ENCODE results near the gene LRRFIP1.

LRRFIP1 gene

DNA sequence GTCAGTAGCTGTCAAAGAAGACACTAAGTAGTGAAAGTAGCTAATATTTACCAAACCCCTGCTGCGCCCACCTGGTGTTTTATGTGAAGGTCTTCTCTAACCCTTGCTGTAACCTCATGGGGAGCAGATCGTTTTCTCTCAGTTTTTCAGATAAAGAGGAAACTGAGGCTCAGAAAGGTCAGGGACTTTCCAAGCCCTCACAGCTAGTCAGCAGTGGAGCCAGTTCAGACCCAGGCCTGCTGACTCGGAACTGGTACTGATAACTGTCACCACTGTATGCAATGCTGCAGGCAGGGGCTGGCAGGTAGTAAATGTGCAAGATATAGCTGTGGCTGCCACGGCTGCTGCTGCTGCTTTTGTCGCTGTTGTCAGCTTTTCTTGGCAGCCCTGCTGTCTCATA lies 69.1 kb downstream of the LRRFIP1 start:
- TF ChIP-seq, protein P1, sequence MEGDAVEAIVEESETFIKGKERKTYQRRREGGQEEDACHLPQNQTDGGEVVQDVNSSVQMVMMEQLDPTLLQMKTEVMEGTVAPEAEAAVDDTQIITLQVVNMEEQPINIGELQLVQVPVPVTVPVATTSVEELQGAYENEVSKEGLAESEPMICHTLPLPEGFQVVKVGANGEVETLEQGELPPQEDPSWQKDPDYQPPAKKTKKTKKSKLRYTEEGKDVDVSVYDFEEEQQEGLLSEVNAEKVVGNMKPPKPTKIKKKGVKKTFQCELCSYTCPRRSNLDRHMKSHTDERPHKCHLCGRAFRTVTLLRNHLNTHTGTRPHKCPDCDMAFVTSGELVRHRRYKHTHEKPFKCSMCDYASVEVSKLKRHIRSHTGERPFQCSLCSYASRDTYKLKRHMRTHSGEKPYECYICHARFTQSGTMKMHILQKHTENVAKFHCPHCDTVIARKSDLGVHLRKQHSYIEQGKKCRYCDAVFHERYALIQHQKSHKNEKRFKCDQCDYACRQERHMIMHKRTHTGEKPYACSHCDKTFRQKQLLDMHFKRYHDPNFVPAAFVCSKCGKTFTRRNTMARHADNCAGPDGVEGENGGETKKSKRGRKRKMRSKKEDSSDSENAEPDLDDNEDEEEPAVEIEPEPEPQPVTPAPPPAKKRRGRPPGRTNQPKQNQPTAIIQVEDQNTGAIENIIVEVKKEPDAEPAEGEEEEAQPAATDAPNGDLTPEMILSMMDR (IDR thresholded peaks at IDR 0.05; ENCODE audit: low read depth, low read length, poor library complexity, severe bottlenecking): no peak
- TF ChIP-seq EZH2phosphoT487 (IDR thresholded peaks at IDR 0.05; ENCODE audit: borderline replicate concordance, low read length): no peak
- Histone ChIP-seq H3K4me2 (ENCODE audit: low read length) (peak overlapping the region; percentile 100), H3K4me1 (ENCODE audit: control insufficient read depth, low read length) (peaks cover 76% of the 10 kb centered on the region), H3K9me3 (ENCODE audit: control insufficient read depth, insufficient read depth, low read length) (no peaks in the 10 kb centered on the region), H3K27ac (ENCODE audit: low read depth, low read length) (peak overlapping the region; percentile 96), H3K9me2 (replicated peaks; ENCODE audit: control insufficient read depth, low read length) (no peaks in the 10 kb centered on the region), H4K20me1 (ENCODE audit: control insufficient read depth, insufficient read depth, low read depth, low read length) (peaks cover 29% of the 10 kb centered on the region), H3K36me3 (ENCODE audit: control insufficient read depth, low read length) (peaks cover 51% of the 10 kb centered on the region), H3F3A (ENCODE audit: control insufficient read depth, insufficient read depth) (peaks cover 18% of the 10 kb centered on the region), H3K27me3 (ENCODE audit: control insufficient read depth, low read length) (no peaks in the 10 kb centered on the region), H3K4me3 (ENCODE audit: low read length) (peak overlapping the region; percentile 89), H3K79me2 (ENCODE audit: control insufficient read depth, low read length) (peaks cover 94% of the 10 kb centered on the region)

DNA sequence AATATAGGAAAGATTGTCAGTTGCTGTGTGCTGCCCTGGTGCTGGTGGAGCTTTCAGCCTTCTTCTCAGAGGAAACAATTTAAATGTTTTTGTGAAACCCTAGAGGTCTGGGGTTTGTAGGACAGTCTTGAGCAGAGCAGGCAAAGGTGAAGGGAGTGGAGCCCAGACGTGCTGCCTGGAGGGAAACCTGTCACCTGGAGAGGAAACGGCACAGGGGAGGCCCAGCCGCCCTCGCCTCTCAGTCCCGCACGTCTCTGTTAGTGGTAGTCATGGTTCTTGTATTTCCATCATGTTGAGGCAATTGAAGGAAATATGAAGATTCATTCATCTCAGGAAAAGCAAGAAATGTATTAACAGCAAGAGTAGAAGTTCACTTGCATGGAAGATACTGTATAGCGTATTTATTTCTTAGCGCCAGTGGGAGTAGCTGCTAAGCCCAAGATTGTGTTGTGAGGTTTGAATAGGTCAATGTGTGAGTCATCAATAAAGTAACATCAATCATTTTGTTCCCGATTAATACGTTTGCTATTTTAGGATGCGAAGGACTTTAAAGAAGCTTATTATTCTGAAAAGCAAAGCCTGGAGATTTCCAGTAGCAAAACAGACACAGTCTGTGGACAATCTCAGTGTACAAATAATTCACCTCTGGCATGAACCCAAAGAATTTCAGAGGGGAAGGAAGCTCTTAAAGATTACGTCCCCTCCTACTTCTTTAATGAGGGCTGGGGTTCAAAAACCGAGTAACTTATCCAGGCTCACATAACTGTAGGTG lies 70.4 kb downstream of the LRRFIP1 start:
- Histone ChIP-seq H3K27me3 (ENCODE audit: control insufficient read depth, low read length) (no peaks in the 10 kb centered on the region), H3K36me3 (ENCODE audit: control insufficient read depth, low read length) (peaks cover 48% of the 10 kb centered on the region), H3K27ac (ENCODE audit: low read depth, low read length) (peak overlapping the region; percentile 4), H3K9me2 (replicated peaks; ENCODE audit: control insufficient read depth, low read length) (no peaks in the 10 kb centered on the region), H4K20me1 (ENCODE audit: control insufficient read depth, insufficient read depth, low read depth, low read length) (peaks cover 40% of the 10 kb centered on the region), H3K9me3 (ENCODE audit: control insufficient read depth, insufficient read depth, low read length) (no peaks in the 10 kb centered on the region), H3K4me3 (ENCODE audit: low read length) (peak overlapping the region; percentile 89), H3K4me2 (ENCODE audit: low read length) (peak overlapping the region; percentile 100), H3K4me1 (ENCODE audit: control insufficient read depth, low read length) (peaks cover 89% of the 10 kb centered on the region), H3F3A (ENCODE audit: control insufficient read depth, insufficient read depth) (peaks cover 18% of the 10 kb centered on the region), H3K79me2 (ENCODE audit: control insufficient read depth, low read length) (peaks cover 100% of the 10 kb centered on the region)
- TF ChIP-seq, protein P1 (IDR thresholded peaks at IDR 0.05; ENCODE audit: low read depth, low read length, poor library complexity, severe bottlenecking): no peak
- TF ChIP-seq EZH2phosphoT487 (IDR thresholded peaks at IDR 0.05; ENCODE audit: borderline replicate concordance, low read length): no peak

DNA sequence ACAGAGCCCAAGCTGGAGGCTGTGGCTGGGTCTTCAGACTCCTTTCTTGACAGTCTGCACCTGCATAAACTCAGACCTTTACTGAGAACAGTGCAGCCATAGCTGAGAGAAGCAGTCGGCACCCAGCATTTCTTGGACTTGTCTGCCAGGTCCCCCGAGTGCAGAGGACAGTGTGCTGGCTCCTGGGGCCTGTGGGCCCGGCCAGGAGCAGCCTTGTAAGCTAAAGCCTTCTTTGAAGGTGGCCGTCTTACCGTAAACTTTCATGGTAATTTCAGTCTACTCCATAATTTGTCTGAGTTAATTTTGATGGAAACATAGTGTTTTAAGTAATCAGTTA lies 70.9 kb downstream of the LRRFIP1 start:
- Histone ChIP-seq H4K20me1 (ENCODE audit: control insufficient read depth, insufficient read depth, low read depth, low read length) (peaks cover 43% of the 10 kb centered on the region), H3K27me3 (ENCODE audit: control insufficient read depth, low read length) (no peaks in the 10 kb centered on the region), H3K4me1 (ENCODE audit: control insufficient read depth, low read length) (peaks cover 95% of the 10 kb centered on the region), H3K79me2 (ENCODE audit: control insufficient read depth, low read length) (peaks cover 100% of the 10 kb centered on the region), H3K4me2 (ENCODE audit: low read length) (peak overlapping the region; percentile 100), H3F3A (ENCODE audit: control insufficient read depth, insufficient read depth) (peaks cover 18% of the 10 kb centered on the region), H3K9me2 (replicated peaks; ENCODE audit: control insufficient read depth, low read length) (no peaks in the 10 kb centered on the region), H3K4me3 (ENCODE audit: low read length) (no peak overlapping the region), H3K36me3 (ENCODE audit: control insufficient read depth, low read length) (peaks cover 47% of the 10 kb centered on the region), H3K27ac (ENCODE audit: low read depth, low read length) (no peak overlapping the region), H3K9me3 (ENCODE audit: control insufficient read depth, insufficient read depth, low read length) (no peaks in the 10 kb centered on the region)
- TF ChIP-seq, protein P1 (IDR thresholded peaks at IDR 0.05; ENCODE audit: low read depth, low read length, poor library complexity, severe bottlenecking): no peak
- TF ChIP-seq EZH2phosphoT487 (IDR thresholded peaks at IDR 0.05; ENCODE audit: borderline replicate concordance, low read length): no peak
